OCI-LY7 (cell line): ENCODE results near the gene SNAP47.

Experiments used
- CTCF ChIP-seq: fragments of 200-600 bp; sonication (generic); conservative IDR thresholded peaks from 2 replicates; pipeline ENCODE4 v1.5.1; 2014; ENCODE audit warnings: mild to moderate bottlenecking, antibody characterized with exemption, low read length, moderate library complexity, mixed read lengths
- EZH2phosphoT487 ChIP-seq: fragments of 200-600 bp; sonication (generic); IDR thresholded peaks from 2 replicates; pipeline ENCODE4 v1.6.1; 2018; ENCODE audit warnings: low read depth, borderline replicate concordance, mild to moderate bottlenecking, mixed run types, antibody characterized with exemption, low read length, moderate library complexity, mixed read lengths

GRCh38 chr1:227791425-227792143, 56.3 kb downstream of the SNAP47 start:
- TF ChIP-seq CTCF, result no peak
- TF ChIP-seq EZH2phosphoT487, result no peak
